Measurements from ENCODE around the gene CYP19A1.

- no peak for TF ChIP-seq EZH2phosphoT487 (IDR thresholded peaks at IDR 0.05; ENCODE audit: insufficient read depth, low read depth)
- TF ChIP-seq EZH2 (IDR thresholded peaks at IDR 0.05; ENCODE audit: insufficient read depth, poor library complexity, severe bottlenecking) = no peak
Measured at GRCh38 chr15:51310064-51310463, 28.3 kb downstream of the CYP19A1 start.

Data from GM23248 (cell line).